ENCODE data around the gene LMLN. TPM values are rescaled to one million over a fixed set of nuclear protein-coding genes. Genes with fewer than 3 reads are reported as not detected.

Gene LMLN
- total RNA-seq, 1 donor = 16.3 TPM

DNA sequence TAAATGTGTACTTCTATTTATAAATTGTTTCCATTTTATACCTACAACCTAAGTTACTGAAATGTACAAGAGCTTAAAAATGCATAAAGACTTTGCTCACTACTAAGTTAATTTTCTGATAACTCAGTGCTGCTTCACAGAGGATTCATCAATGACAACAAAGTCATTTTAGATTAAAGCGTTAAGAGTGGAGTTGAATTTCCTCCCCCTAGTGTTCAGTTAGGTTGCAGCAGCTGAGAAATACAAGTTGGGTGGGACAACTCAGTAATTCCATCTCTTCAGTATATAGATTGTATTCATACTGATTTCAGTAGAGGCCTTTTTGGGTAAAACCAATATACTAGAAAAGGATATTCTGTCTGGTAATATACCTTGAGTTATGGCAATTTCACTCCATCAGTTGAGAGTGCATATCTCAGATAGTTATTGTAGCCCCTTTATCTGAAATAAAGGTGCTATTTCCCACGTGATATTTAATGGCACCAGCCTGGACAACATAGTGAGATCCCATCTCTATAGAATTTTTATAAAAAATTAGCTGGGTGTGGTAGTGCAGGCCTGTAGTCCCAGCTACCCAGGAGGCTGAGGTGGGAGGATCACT is 17.0 kb upstream of the LMLN start:
- Histone ChIP-seq H3K4me3 (ENCODE audit: insufficient read depth, low read length) (no peak overlapping the region), H3K27me3 (ENCODE audit: insufficient read depth, low read length) (no peaks in the 10 kb centered on the region), H2AFZ (ENCODE audit: low read length) (no peak overlapping the region), H3K27ac (ENCODE audit: low read depth, low read length) (no peak overlapping the region), H3K4me2 (ENCODE audit: insufficient read depth, low read length) (no peak overlapping the region), H3K4me1 (ENCODE audit: insufficient read depth, low read length) (peaks cover 3% of the 10 kb centered on the region), H3K79me2 (ENCODE audit: insufficient read depth, low read length) (no peaks in the 10 kb centered on the region), H3K36me3 (ENCODE audit: insufficient read depth, low read length) (no peaks in the 10 kb centered on the region), H4K20me1 (ENCODE audit: insufficient read depth, low read length) (no peaks in the 10 kb centered on the region), H3K9me3 (ENCODE audit: low read depth, low read length) (no peaks in the 10 kb centered on the region)
- DNase-seq (ENCODE audit: insufficient read length, low spot score, missing footprints) = peak; percentile 90
- TF ChIP-seq, protein P1, sequence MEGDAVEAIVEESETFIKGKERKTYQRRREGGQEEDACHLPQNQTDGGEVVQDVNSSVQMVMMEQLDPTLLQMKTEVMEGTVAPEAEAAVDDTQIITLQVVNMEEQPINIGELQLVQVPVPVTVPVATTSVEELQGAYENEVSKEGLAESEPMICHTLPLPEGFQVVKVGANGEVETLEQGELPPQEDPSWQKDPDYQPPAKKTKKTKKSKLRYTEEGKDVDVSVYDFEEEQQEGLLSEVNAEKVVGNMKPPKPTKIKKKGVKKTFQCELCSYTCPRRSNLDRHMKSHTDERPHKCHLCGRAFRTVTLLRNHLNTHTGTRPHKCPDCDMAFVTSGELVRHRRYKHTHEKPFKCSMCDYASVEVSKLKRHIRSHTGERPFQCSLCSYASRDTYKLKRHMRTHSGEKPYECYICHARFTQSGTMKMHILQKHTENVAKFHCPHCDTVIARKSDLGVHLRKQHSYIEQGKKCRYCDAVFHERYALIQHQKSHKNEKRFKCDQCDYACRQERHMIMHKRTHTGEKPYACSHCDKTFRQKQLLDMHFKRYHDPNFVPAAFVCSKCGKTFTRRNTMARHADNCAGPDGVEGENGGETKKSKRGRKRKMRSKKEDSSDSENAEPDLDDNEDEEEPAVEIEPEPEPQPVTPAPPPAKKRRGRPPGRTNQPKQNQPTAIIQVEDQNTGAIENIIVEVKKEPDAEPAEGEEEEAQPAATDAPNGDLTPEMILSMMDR (IDR thresholded peaks at IDR 0.05; ENCODE audit: extremely low read depth, low read depth, low read length) = peak; percentile 79

DNA sequence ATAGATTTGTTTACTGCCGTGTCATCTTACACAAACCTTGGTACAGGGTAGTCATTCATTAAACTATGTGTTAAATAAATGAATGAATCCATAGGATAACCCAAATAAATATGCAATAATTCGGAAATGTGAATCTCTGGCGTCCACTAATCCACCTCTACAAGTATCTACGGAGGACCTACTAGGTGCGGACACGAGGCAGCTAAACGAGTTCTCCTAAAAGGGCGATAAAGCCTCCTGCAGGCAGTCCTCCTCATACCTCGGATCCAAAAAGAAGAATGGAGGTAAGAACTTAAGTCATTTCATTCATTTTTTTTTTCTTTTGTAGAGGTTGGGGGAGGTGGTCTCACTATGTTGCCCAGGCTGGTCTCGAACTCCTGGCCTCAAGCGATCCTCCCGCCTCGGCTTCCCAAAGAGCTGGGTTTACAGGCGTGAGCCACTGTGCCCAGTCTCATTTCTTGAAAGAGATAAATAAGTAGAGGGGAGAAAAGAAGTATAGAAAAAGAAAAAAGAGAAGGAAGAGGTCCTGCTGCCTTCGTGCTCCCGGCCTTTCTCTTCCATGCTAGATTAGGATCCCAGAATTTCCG is 10.7 kb upstream of the LMLN start:
- Histone ChIP-seq H2AFZ (ENCODE audit: low read length) (peak overlapping the region; percentile 89), H3K27ac (ENCODE audit: low read depth, low read length) (peak overlapping the region; percentile 98), H3K79me2 (ENCODE audit: insufficient read depth, low read length) (peaks cover 41% of the 10 kb centered on the region), H3K4me2 (ENCODE audit: insufficient read depth, low read length) (peak overlapping the region; percentile 87), H4K20me1 (ENCODE audit: insufficient read depth, low read length) (peaks cover 28% of the 10 kb centered on the region), H3K27me3 (ENCODE audit: insufficient read depth, low read length) (no peaks in the 10 kb centered on the region), H3K36me3 (ENCODE audit: insufficient read depth, low read length) (peaks cover 32% of the 10 kb centered on the region), H3K4me1 (ENCODE audit: insufficient read depth, low read length) (peaks cover 41% of the 10 kb centered on the region), H3K9me3 (ENCODE audit: low read depth, low read length) (no peaks in the 10 kb centered on the region), H3K4me3 (ENCODE audit: insufficient read depth, low read length) (peak overlapping the region; percentile 82)
- peak; percentile 14 for DNase-seq (ENCODE audit: insufficient read length, low spot score, missing footprints)
- TF ChIP-seq, protein P1 (IDR thresholded peaks at IDR 0.05; ENCODE audit: extremely low read depth, low read depth, low read length) = no peak

DNA sequence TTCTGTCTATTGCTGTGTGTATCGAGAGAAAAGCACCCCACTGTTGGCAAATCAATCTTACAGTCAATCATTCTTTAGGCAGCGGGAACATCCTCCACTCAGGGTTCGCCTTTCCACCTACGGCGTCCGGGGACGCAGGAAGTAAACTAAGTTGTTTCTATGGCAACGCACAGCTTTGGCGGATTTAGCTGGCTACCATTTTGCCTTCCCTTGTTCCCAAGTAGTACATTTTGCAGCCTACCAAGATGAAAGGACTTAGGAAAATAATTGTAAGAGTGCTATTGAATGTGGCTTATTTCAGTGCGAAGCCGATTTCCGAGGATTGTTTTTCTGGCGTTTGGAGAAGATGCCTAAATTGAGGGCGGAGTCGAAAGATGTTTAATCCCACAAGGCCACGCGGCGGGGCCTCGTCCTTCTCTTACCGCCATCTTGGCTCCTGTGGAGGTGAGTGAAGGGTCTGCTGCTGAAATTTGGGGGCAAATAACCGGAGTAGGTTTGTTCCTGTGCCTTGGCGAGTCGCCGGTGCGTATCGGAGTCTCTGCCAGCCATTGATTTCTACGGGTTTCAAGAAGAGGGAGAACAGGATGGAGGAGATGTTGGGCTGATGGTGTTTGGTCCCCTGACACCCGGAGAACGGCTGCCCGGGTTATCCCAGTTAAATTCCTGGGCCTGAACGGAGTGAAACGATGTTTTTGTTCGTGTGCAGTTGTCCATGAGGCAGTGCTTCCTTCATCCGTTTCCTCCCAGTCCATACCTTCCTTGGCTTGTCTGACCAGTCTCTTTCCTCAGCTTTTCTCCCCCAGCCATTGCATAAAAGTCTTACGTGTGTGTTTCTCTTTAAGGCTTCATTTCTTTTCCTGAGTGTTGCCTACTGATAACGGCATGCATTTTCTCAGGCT is 10.0 kb upstream of the LMLN start, which contains the start of gene RPL35A:
Gene RPL35A (plus strand): TSS at position 413 of the 899 bp plus-strand sequence. CDS start 778 bp downstream, outside the sequence.
- Histone ChIP-seq H4K20me1 (ENCODE audit: insufficient read depth, low read length) (peaks cover 36% of the 10 kb centered on the region), H2AFZ (ENCODE audit: low read length) (peak within 1 kb of the TSS; percentile 89), H3K27me3 (ENCODE audit: insufficient read depth, low read length) (no peaks in the 10 kb centered on the region), H3K79me2 (ENCODE audit: insufficient read depth, low read length) (peaks cover 48% of the 10 kb centered on the region), H3K4me3 (ENCODE audit: insufficient read depth, low read length) (peak within 1 kb of the TSS; percentile 82), H3K4me1 (ENCODE audit: insufficient read depth, low read length) (peaks cover 43% of the 10 kb centered on the region), H3K4me2 (ENCODE audit: insufficient read depth, low read length) (peak within 1 kb of the TSS; percentile 87), H3K36me3 (ENCODE audit: insufficient read depth, low read length) (peaks cover 39% of the 10 kb centered on the region), H3K27ac (ENCODE audit: low read depth, low read length) (peak within 1 kb of the TSS; percentile 98), H3K9me3 (ENCODE audit: low read depth, low read length) (no peaks in the 10 kb centered on the region)
- peak; percentile 89 for DNase-seq (ENCODE audit: insufficient read length, low spot score, missing footprints)
- TF ChIP-seq, protein P1 (IDR thresholded peaks at IDR 0.05; ENCODE audit: extremely low read depth, low read depth, low read length) = no peak
